Transverse colon (tissue), 4 donors: Measurements from ENCODE around the gene RNF126. TPM values are rescaled to one million over a fixed set of nuclear protein-coding genes. Genes with fewer than 3 reads are reported as not detected.

Experiments
- DNase-seq: peaks from one replicate; pipeline ENCODE4 v3.0.0-alpha.2; 2019
- H3K27ac ChIP-seq, 4 donors: fragments of 200-600 bp; sonication (generic); 2 replicates each; pipeline ENCODE4 v1.5.1; 2016 to 2018; ENCODE audit warnings: inconsistent platforms in 4 of 4
- H3K27me3 ChIP-seq: fragments of 200-600 bp; sonication (generic); 2 replicates; pipeline ENCODE4 v1.5.1; 2017; ENCODE audit warnings: inconsistent platforms
- H3K36me3 ChIP-seq, 4 donors: fragments of 200-600 bp; sonication (generic); 2 replicates each; pipeline ENCODE4 v1.5.1; 2017 to 2019; ENCODE audit warnings: inconsistent platforms in 4 of 4
- H3K4me1 ChIP-seq, 4 donors: fragments of 200-600 bp; sonication (generic); 2 replicates each; pipeline ENCODE4 v1.5.1; 2017 to 2020; ENCODE audit warnings: inconsistent platforms in 4 of 4
- H3K4me3 ChIP-seq, 4 donors: fragments of 200-600 bp; sonication (generic); 1 replicate in 1 of 4; 2 replicates in 3 of 4; pipeline versions ENCODE4 v1.5.1 to v1.6.1; 2017 to 2019; ENCODE audit warnings: inconsistent platforms in 4 of 4
- H3K9me3 ChIP-seq, 2 donors: fragments of 200-600 bp; sonication (generic); 2 replicates each; pipeline ENCODE4 v1.5.1; 2017 to 2019; ENCODE audit warnings: inconsistent platforms in 2 of 2
- CTCF ChIP-seq, 5 experiments: fragments of 200-600 bp in 3 of 5; fragments of 450-650 bp in 2 of 5; sonication (generic) in 3 of 5; IDR thresholded peaks; 1 replicate in 2 of 5; 2 replicates in 3 of 5; pipeline ENCODE4 v1.5.1; 2016 to 2017; ENCODE audit warnings: antibody characterized with exemption in 5 of 5, inconsistent platforms in 3 of 5, mild to moderate bottlenecking in 2 of 5, moderate library complexity in 1 of 5
- EP300 ChIP-seq: sonication (generic); formaldehyde crosslinking; IDR thresholded peaks from one replicate; pipeline ENCODE4 v1.6.1; 2017; ENCODE audit warnings: antibody characterized with exemption, low read depth
- POLR2A ChIP-seq: fragments of 450-650 bp; IDR thresholded peaks from one replicate; pipeline ENCODE4 v1.6.1; 2016; ENCODE audit warnings: antibody characterized with exemption, mild to moderate bottlenecking, moderate library complexity
- POLR2AphosphoS5 ChIP-seq, 3 donors: sonication (generic); formaldehyde crosslinking; IDR thresholded peaks; one replicate each; pipeline ENCODE4 v1.6.1; 2016; ENCODE audit warnings: antibody characterized with exemption in 3 of 3
- WGBS, 2 donors: methylation state at CpG; one replicate each; pipeline ENCODE4 v1.1.5; 2018; ENCODE audit warnings: low coverage in 1 of 2; 5-methylcytosine and 5-hydroxymethylcytosine counted together
- in situ Hi-C, 4 donors: fragments of 200-750 bp; cut with MboI; loops; one replicate each; pipeline versions ENCODE4 v1.15.0 to v1.15.1; 2017; ENCODE audit warnings: low sequenced_read_pairs in 3 of 4, low pct_ligation_motif_present in 1 of 4, low pct_unique_long_range_greater_than_20kb in 1 of 4
- intact Hi-C: fragments of 100-400 bp; cut with DNase I; formaldehyde crosslinking; loops from one replicate; pipeline ENCODE4 v1.15.1; 2023; ENCODE audit warnings: low total_unique reads
- total RNA-seq, 4 donors: library from RNA; depleted of rRNA; stranded (reverse); fragments of >200 nt; gene quantifications; one replicate each; pipeline ENCODE4 v1.1.0, GENCODE V29; 2016

Gene RNF126
- total RNA-seq, 4 donors from 2014 or later = 88.6 to 148 (median 102) TPM

GRCh38 chr19:640161-640558 is 22.9 kb downstream of the RNF126 start:
- H3K4me1 ChIP-seq = peaks cover 8 to 14% (median 9%) of the 10 kb centered on the region in 4 donors
- intact Hi-C loops (no loop called here), in situ Hi-C loops (no loop called here)
- H3K9me3 ChIP-seq = no peaks in the 10 kb centered on the region
- 40% methylated on average over 25 of the region's 25 CpGs; no CpG with 5 or more reads in 1 of the 2 donors for WGBS, 2 donors
- TF ChIP-seq POLR2AphosphoS5 (IDR thresholded peaks at IDR 0.05) (no peak), CTCF (IDR thresholded peaks at IDR 0.05) (no peak), POLR2A (no peak), EP300 (no peak)
- H3K27ac ChIP-seq = peak overlapping the region in 3 of 4 donors; percentile 9 to 49 (median 33)
- no peaks in the 10 kb centered on the region for H3K36me3 ChIP-seq
- peak overlapping the region; percentile 11 to 52 (median 34) for H3K4me3 ChIP-seq
- no peaks in the 10 kb centered on the region for H3K27me3 ChIP-seq
- no peak for DNase-seq

GRCh38 chr19:639253-640160 is 23.5 kb downstream of the RNF126 start, which contains the start of gene FGF22:
FGF22 (plus strand) TSS chr19:639879; CDS start chr19:639926, 47 bp downstream.
- in situ Hi-C loops (no loop called here), intact Hi-C loops (no loop called here)
- Histone ChIP-seq H3K36me3 (no peaks in the 10 kb centered on the region), H3K27ac (peak within 1 kb of the TSS in 3 of 4 donors; percentile 9 to 49 (median 33)), H3K4me1 (peaks cover 9 to 15% (median 12%) of the 10 kb centered on the region in 4 donors), H3K27me3 (no peaks in the 10 kb centered on the region), H3K9me3 (no peaks in the 10 kb centered on the region), H3K4me3 (peak within 1 kb of the TSS; percentile 11 to 52 (median 34))
- WGBS, 2 donors = 3% methylated on average over 106 of the region's 109 CpGs; no CpG with 5 or more reads in 1 of the 2 donors
- no peak for TF ChIP-seq POLR2AphosphoS5 (IDR thresholded peaks at IDR 0.05)
- TF ChIP-seq CTCF (IDR thresholded peaks at IDR 0.05) = no peak
- no peak for TF ChIP-seq EP300
- TF ChIP-seq POLR2A = no peak
- DNase-seq = peak; percentile 97

GRCh38 chr19:638906-639252 is 24.1 kb downstream of the RNF126 start:
- intact Hi-C loops (no loop called here), in situ Hi-C loops (no loop called here)
- WGBS, 2 donors = 66% methylated on average over 9 of the region's 17 CpGs; no CpG with 5 or more reads in 1 of the 2 donors
- Histone ChIP-seq H3K4me1 (peaks cover 15 to 21% (median 19%) of the 10 kb centered on the region in 4 donors), H3K9me3 (no peaks in the 10 kb centered on the region), H3K4me3 (peak overlapping the region in 2 of 4 donors; percentile 44 to 52), H3K27me3 (no peaks in the 10 kb centered on the region), H3K36me3 (no peaks in the 10 kb centered on the region), H3K27ac (no peak overlapping the region)
- TF ChIP-seq POLR2AphosphoS5 (IDR thresholded peaks at IDR 0.05) = no peak
- no peak for TF ChIP-seq EP300
- TF ChIP-seq POLR2A = no peak
- no peak for TF ChIP-seq CTCF (IDR thresholded peaks at IDR 0.05)
- no peak for DNase-seq

- H3K4me3 ChIP-seq = no peak overlapping the region
- H3K4me1 ChIP-seq = peaks cover 25 to 35% (median 31%) of the 10 kb centered on the region in 4 donors
- no peak for DNase-seq
- no peaks in the 10 kb centered on the region for H3K27me3 ChIP-seq
- no peaks in the 10 kb centered on the region for H3K36me3 ChIP-seq
- intact Hi-C loops = no loop called here
- in situ Hi-C loops = no loop called here
- no peaks in the 10 kb centered on the region for H3K9me3 ChIP-seq
- H3K27ac ChIP-seq = no peak overlapping the region
- WGBS, 2 donors = 76 to 93% methylated on average over 3 to 16 of the region's 16 CpGs
- TF ChIP-seq POLR2AphosphoS5 (IDR thresholded peaks at IDR 0.05) = no peak
- no peak for TF ChIP-seq CTCF (IDR thresholded peaks at IDR 0.05)
- TF ChIP-seq EP300 = no peak
- no peak for TF ChIP-seq POLR2A
Observed at GRCh38 chr19:634975-635652, 27.9 kb downstream of the RNF126 start.
